Activated B cell treated with CpG ODN at 0.5 μM for 24 hours (primary cell): ENCODE data around the gene CRISP1. TPM values are rescaled to one million over a fixed set of nuclear protein-coding genes. Genes with fewer than 3 reads are reported as not detected.

Experiments used
- ATAC-seq: fragments of 200-7000 bp; cut with Tn5 transposase; one replicate; pipeline ENCODE4 v1.10.0; 2021; ENCODE audit warnings: low read depth, mild to moderate bottlenecking, moderate library complexity
- CTCF ChIA-PET: fragments of 350-600 bp; sonication (Branson Sonifier 250); formaldehyde crosslinking; loops from one replicate; lab custom pipeline; 2021; ENCODE audit warnings: antibody characterized with exemption; lab: Charles Lee
- POLR2A ChIA-PET: fragments of 350-600 bp; sonication (Branson Sonifier 250); formaldehyde crosslinking; loops from one replicate; lab custom pipeline; 2021; ENCODE audit warnings: antibody characterized with exemption; lab: Charles Lee
- DNase-seq: peaks from one replicate; pipeline ENCODE4 v3.0.0; 2022
- H3K27ac Mint-ChIP-seq: one replicate; pipeline ENCODE4 v1.8.0; 2020; ENCODE audit warnings: mixed read lengths
- H3K27me3 Mint-ChIP-seq: one replicate; pipeline ENCODE4 v1.8.0; 2021; ENCODE audit warnings: mixed read lengths
- H3K36me3 Mint-ChIP-seq: one replicate; pipeline ENCODE4 v1.8.0; 2021; ENCODE audit warnings: low read depth, mixed read lengths
- H3K4me1 Mint-ChIP-seq: one replicate; pipeline ENCODE4 v1.8.0; 2021; ENCODE audit warnings: mixed read lengths
- H3K4me3 Mint-ChIP-seq: one replicate; pipeline ENCODE4 v1.8.0; 2020; ENCODE audit warnings: mild to moderate bottlenecking, mixed read lengths
- H3K9me3 Mint-ChIP-seq: one replicate; pipeline ENCODE4 v1.8.0; 2020; ENCODE audit warnings: mixed read lengths
- CTCF ChIP-seq: fragments of 200-600 bp; IDR thresholded peaks from one replicate; pipeline ENCODE4 v1.8.0; 2022; ENCODE audit warnings: antibody characterized with exemption, mild to moderate bottlenecking
- intact Hi-C: fragments of 100-400 bp; cut with micrococcal nuclease; formaldehyde crosslinking; loops from one replicate; pipeline ENCODE4 v1.15.1; 2024
- total RNA-seq: library from RNA; stranded (reverse); gene quantifications from 2 replicates; pipeline ENCODE4 v1.2.3, GENCODE V29; 2022

CRISP1 gene
- total RNA-seq, 1 donor from 2014 or later, result not detected

GRCh38 chr6:49892280-49892679 is 25.9 kb upstream of the CRISP1 start:
- Mint-ChIP-seq H3K27ac (no peak overlapping the region), H3K27me3 (no peaks in the 10 kb centered on the region), H3K4me3 (no peak overlapping the region), H3K9me3 (peaks cover 13% of the 10 kb centered on the region), H3K4me1 (no peaks in the 10 kb centered on the region), H3K36me3 (no peaks in the 10 kb centered on the region)
- ChIA-PET CTCF (no interaction called here), POLR2A (no interaction called here)
- no peak for TF ChIP-seq CTCF
- ATAC-seq, result no peak
- intact Hi-C loops, result no loop called here
- DNase-seq, result no peak

GRCh38 chr6:49890988-49891387 is 24.7 kb upstream of the CRISP1 start:
- no peak overlapping the region for H3K27ac Mint-ChIP-seq
- ChIA-PET CTCF (no interaction called here), POLR2A (no interaction called here)
- H3K36me3 Mint-ChIP-seq, result no peaks in the 10 kb centered on the region
- DNase-seq, result no peak
- H3K9me3 Mint-ChIP-seq, result peaks cover 11% of the 10 kb centered on the region
- TF ChIP-seq CTCF, result no peak
- ATAC-seq, result no peak
- intact Hi-C loops, result no loop called here
- H3K4me3 Mint-ChIP-seq, result no peak overlapping the region
- H3K27me3 Mint-ChIP-seq, result no peaks in the 10 kb centered on the region
- no peaks in the 10 kb centered on the region for H3K4me1 Mint-ChIP-seq

- DNase-seq, result no peak
Observed at GRCh38 chr6:49888742-49889431, 22.6 kb upstream of the CRISP1 start.

GRCh38 chr6:49868951-49869529 is 2.7 kb upstream of the CRISP1 start:
- Mint-ChIP-seq H3K36me3 (no peaks in the 10 kb centered on the region), H3K4me3 (no peak overlapping the region), H3K4me1 (no peaks in the 10 kb centered on the region), H3K27ac (no peak overlapping the region), H3K27me3 (no peaks in the 10 kb centered on the region), H3K9me3 (peaks cover 8% of the 10 kb centered on the region)
- ATAC-seq, result no peak
- POLR2A ChIA-PET, result no interaction called here
- TF ChIP-seq CTCF, result no peak
- CTCF ChIA-PET, result no interaction called here
- no peak for DNase-seq
- intact Hi-C loops, result no loop called here

More at GRCh38 chr6:49888742-49889431, 22.6 kb upstream of the CRISP1 start:
- H3K36me3 Mint-ChIP-seq, result no peaks in the 10 kb centered on the region
- ATAC-seq, result no peak
- intact Hi-C loops, result no loop called here
- no peaks in the 10 kb centered on the region for H3K4me1 Mint-ChIP-seq
- CTCF ChIA-PET, result no interaction called here
- no peaks in the 10 kb centered on the region for H3K27me3 Mint-ChIP-seq
- no peak overlapping the region for H3K4me3 Mint-ChIP-seq
- peaks cover 10% of the 10 kb centered on the region for H3K9me3 Mint-ChIP-seq
- no peak for TF ChIP-seq CTCF
- POLR2A ChIA-PET, result no interaction called here
- no peak overlapping the region for H3K27ac Mint-ChIP-seq

GRCh38 chr6:49856282-49856681 is 10.1 kb downstream of the CRISP1 start:
- ATAC-seq, result no peak
- DNase-seq, result no peak
- Mint-ChIP-seq H3K27me3 (no peaks in the 10 kb centered on the region), H3K9me3 (peaks cover 3% of the 10 kb centered on the region), H3K4me1 (no peaks in the 10 kb centered on the region), H3K27ac (no peak overlapping the region), H3K36me3 (no peaks in the 10 kb centered on the region), H3K4me3 (no peak overlapping the region)
- ChIA-PET CTCF (no interaction called here), POLR2A (no interaction called here)
- no peak for TF ChIP-seq CTCF
- intact Hi-C loops, result no loop called here
